C4-2B (cell line): ENCODE data around the gene BOLA1.

Experiments
- ZFX ChIP-seq: fragments of 450-650 bp; IDR thresholded peaks from 2 replicates; pipeline ENCODE4 v1.6.1; 2017
- TF ChIP-seq, protein P1 (sequence below): fragments of 450-650 bp; conservative IDR thresholded peaks from 2 replicates; pipeline ENCODE4 v1.5.1; 2017; ENCODE audit warnings: mild to moderate bottlenecking

DNA sequence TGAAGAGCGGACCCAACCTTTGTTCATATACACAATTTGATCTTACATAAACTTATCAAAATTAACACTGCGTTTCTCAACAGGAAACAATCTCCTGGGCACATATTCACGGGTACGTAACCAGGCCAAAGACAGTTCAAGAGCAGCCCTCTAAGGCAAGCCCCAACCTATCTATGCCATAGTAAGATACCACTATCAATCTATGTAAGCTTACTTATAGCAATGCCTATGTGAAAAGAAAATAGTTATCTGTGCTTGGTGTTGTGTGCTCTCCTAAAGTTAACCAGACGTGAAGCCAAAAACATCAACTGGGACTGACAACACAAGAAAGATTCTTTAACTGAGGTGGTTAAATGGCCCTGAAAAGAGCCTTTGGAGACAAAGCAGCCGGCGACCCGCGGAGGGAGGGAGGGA lies 49.4 kb upstream of the BOLA1 start:
- TF ChIP-seq, protein P1, sequence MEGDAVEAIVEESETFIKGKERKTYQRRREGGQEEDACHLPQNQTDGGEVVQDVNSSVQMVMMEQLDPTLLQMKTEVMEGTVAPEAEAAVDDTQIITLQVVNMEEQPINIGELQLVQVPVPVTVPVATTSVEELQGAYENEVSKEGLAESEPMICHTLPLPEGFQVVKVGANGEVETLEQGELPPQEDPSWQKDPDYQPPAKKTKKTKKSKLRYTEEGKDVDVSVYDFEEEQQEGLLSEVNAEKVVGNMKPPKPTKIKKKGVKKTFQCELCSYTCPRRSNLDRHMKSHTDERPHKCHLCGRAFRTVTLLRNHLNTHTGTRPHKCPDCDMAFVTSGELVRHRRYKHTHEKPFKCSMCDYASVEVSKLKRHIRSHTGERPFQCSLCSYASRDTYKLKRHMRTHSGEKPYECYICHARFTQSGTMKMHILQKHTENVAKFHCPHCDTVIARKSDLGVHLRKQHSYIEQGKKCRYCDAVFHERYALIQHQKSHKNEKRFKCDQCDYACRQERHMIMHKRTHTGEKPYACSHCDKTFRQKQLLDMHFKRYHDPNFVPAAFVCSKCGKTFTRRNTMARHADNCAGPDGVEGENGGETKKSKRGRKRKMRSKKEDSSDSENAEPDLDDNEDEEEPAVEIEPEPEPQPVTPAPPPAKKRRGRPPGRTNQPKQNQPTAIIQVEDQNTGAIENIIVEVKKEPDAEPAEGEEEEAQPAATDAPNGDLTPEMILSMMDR, result no peak
- TF ChIP-seq ZFX, result no peak
